Measurements from ENCODE around the gene SEMA4C. TPM values are rescaled to one million over a fixed set of nuclear protein-coding genes. Genes with fewer than 3 reads are reported as not detected.

The SEMA4C gene, protein sequence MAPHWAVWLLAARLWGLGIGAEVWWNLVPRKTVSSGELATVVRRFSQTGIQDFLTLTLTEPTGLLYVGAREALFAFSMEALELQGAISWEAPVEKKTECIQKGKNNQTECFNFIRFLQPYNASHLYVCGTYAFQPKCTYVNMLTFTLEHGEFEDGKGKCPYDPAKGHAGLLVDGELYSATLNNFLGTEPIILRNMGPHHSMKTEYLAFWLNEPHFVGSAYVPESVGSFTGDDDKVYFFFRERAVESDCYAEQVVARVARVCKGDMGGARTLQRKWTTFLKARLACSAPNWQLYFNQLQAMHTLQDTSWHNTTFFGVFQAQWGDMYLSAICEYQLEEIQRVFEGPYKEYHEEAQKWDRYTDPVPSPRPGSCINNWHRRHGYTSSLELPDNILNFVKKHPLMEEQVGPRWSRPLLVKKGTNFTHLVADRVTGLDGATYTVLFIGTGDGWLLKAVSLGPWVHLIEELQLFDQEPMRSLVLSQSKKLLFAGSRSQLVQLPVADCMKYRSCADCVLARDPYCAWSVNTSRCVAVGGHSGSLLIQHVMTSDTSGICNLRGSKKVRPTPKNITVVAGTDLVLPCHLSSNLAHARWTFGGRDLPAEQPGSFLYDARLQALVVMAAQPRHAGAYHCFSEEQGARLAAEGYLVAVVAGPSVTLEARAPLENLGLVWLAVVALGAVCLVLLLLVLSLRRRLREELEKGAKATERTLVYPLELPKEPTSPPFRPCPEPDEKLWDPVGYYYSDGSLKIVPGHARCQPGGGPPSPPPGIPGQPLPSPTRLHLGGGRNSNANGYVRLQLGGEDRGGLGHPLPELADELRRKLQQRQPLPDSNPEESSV
- total RNA-seq (10 to 100 TPM; 55.8 to 56.8 TPM), total RNA-seq (8.6 to 256 (median 54.2) reads per million in 172 experiments)
- 24.4 TPM for polyA plus RNA-seq (2013, experiment 1 of 2)
- polyA plus RNA-seq (2013, experiment 2 of 2): 24.6 TPM

DNA sequence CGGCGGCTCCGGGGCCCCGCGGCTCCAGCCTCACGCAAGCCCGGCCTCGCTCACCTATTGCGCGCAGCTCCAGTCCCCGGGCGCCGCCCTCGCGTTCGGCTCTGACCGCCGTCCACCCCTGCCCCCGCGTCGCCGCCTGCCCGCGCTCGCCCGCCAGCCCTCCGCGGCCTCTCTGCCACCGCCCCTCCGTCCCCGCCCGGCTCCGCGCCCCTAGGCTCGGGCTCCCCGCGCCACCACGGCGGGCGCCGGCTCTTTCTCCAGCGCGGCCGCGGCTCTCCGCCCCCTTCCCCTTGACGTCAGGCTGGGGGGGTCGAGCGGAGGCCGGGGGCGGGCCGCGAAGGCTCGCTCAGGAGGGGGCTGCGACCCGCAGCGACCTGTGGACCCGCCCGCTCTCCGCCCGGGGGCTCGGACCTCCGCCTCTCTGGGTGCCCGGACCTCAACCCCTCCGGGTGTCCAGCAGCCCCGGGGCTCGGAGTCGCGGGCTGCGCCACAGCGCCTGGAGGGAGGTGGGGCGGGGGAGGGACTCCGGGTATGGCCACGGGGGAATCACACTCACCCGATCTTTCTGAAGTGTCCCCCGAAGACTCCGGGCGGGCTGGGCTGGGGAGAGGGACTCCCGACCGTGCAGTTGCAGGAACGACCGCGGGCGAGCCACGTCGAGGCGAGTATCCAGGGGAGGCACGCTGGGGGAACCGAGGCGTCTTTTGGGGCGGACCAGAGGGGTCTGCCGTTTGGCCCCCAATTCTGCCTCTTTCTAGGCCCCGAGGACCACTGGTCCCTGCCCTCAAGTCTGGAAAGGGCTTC lies at the start of gene SEMA4C:
TSS of gene SEMA4C (minus strand) at position 259 of the 804 bp plus-strand sequence. CDS start 2,194 bp downstream, outside the sequence.
- POLR2A ChIA-PET: interaction anchor here (0.7 to 3.4 kb wide), 17 partner anchors 10 to 93 kb away, joined by 3 to 44 read pairs (median 8); partner anchors contain the start of genes ANKRD39 and CNNM3
- intact Hi-C loops (cut with DNase I, micrococcal nuclease): loop anchor here (2.0 to 5.0 kb wide), 2 partner anchors 79 to 92 kb away; no protein-coding TSS in a partner anchor

DNA sequence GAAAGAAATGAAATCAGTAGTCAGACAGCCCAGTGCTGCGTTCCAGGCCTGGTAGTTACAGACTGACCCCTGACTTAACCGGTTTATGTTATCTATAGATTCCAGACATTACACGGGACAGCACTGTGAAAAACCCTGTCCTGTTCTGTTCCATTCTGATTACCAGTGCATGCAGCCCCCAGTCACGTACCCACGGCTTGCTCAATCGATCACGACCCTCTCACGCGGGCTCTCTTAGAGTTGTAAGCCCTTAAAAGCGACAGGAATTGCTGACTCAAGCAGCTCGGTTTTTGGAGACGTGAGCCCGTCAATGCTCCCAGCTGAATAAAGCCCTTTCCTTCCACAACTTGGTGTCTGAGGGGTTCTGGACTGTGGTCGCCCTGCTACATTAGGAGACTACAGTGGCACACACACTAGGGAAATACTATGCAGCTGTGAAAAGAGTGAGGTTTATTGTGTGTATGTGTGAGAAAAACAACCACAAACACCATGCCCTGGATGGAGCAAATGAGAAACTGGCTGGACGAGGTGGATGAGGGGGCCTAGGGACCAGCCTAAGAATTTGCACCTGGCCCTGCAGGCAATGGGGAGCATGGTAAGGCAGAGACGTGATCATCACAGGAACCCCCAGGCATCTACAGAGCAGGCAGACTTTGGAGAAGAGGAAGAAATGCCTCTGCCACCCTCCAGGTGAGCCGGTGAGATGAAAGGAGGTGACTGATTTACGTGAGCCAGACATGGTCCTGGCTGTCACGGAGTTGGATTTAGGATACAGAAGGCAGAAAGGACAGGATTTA lies 49.1 kb upstream of the SEMA4C start:
- ChIA-PET POLR2A (no interaction called here), CTCF (no interaction called here)
- Histone ChIP-seq H3K36me3 (ENCODE audit: insufficient read depth, low read length) (no peaks in the 10 kb centered on the region), H3K4me3 (ENCODE audit: low read length) (no peak overlapping the region), H3K9me3 (ENCODE audit: control insufficient read depth in 1 of 2, insufficient read depth in 1 of 2, low read length in 2 of 2) (peaks cover 14 to 16% of the 10 kb centered on the region in 2 experiments), H3K27ac (ENCODE audit: low read depth in 1 of 2, low read length in 2 of 2) (no peak overlapping the region), H3K4me1 (ENCODE audit: insufficient read depth, low read length) (peaks cover 47% of the 10 kb centered on the region), H3K27me3 (ENCODE audit: control insufficient read depth in 1 of 2, insufficient read depth in 2 of 2, low read length in 2 of 2) (no peaks in the 10 kb centered on the region)
- ATAC-seq (ENCODE audit: poor library complexity) (no peak), DNase-seq (no peak)
- Mint-ChIP-seq H3K27me3 (no peaks in the 10 kb centered on the region), H3K4me3 (no peak overlapping the region), H3K27ac (no peak overlapping the region), H3K36me3 (ENCODE audit: low read depth) (peaks cover 20% of the 10 kb centered on the region), H3K9me3 (no peaks in the 10 kb centered on the region), H3K4me1 (ENCODE audit: low read depth) (peaks cover 65% of the 10 kb centered on the region)
- intact Hi-C loops (cut with DNase I, micrococcal nuclease): no loop called here
- TF ChIP-seq, protein P1, sequence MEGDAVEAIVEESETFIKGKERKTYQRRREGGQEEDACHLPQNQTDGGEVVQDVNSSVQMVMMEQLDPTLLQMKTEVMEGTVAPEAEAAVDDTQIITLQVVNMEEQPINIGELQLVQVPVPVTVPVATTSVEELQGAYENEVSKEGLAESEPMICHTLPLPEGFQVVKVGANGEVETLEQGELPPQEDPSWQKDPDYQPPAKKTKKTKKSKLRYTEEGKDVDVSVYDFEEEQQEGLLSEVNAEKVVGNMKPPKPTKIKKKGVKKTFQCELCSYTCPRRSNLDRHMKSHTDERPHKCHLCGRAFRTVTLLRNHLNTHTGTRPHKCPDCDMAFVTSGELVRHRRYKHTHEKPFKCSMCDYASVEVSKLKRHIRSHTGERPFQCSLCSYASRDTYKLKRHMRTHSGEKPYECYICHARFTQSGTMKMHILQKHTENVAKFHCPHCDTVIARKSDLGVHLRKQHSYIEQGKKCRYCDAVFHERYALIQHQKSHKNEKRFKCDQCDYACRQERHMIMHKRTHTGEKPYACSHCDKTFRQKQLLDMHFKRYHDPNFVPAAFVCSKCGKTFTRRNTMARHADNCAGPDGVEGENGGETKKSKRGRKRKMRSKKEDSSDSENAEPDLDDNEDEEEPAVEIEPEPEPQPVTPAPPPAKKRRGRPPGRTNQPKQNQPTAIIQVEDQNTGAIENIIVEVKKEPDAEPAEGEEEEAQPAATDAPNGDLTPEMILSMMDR (IDR thresholded peaks at IDR 0.05): no peak

More for the DNA sequence above, at the start of gene SEMA4C:
- H3K36me3 Mint-ChIP-seq (ENCODE audit: low read depth): peaks cover 36% of the 10 kb centered on the region
- Histone ChIP-seq H3K9me3 (ENCODE audit: control insufficient read depth in 1 of 2, insufficient read depth in 1 of 2, low read length in 2 of 2) (no peaks in the 10 kb centered on the region), H3K4me1 (ENCODE audit: insufficient read depth, low read length) (peaks cover 65% of the 10 kb centered on the region), H3K4me3 (ENCODE audit: low read length) (peak within 1 kb of the TSS; percentile 80), H3K36me3 (ENCODE audit: insufficient read depth, low read length) (peaks cover 25% of the 10 kb centered on the region), H3K27ac (ENCODE audit: low read depth in 1 of 2, low read length in 2 of 2) (peak within 1 kb of the TSS; percentile 67 to 69), H3K27me3 (ENCODE audit: control insufficient read depth in 1 of 2, insufficient read depth in 2 of 2, low read length in 2 of 2) (no peaks in the 10 kb centered on the region)
- H3K4me1 Mint-ChIP-seq (ENCODE audit: low read depth): peaks cover 61% of the 10 kb centered on the region
- peak; percentile 48 for ATAC-seq (ENCODE audit: poor library complexity)
- H3K9me3 Mint-ChIP-seq: no peaks in the 10 kb centered on the region
- peak; percentile 43 to 83 (median 63) for DNase-seq
- peak within 1 kb of the TSS; percentile 97 for H3K27ac Mint-ChIP-seq
- peak within 1 kb of the TSS; percentile 97 for H3K4me3 Mint-ChIP-seq
- H3K27me3 Mint-ChIP-seq: no peaks in the 10 kb centered on the region
- TF ChIP-seq, protein P1 (IDR thresholded peaks at IDR 0.05): no peak
- CTCF ChIA-PET: interaction anchor here (1.0 to 3.9 kb wide), 6 partner anchors 9 to 242 kb away, joined by 4 to 47 read pairs (median 4); partner anchors contain the start of gene ANKRD39

Measured in CD4-positive, alpha-beta T cell (primary cell).